GM18861 (cell line): ENCODE measurements around the gene TMEM198.

Experiments
- ATAC-seq: cut with Tn5 transposase; IDR thresholded peaks from one replicate; pipeline ENCODE4 v1.9.1; 2021; ENCODE audit not compliant: unreplicated experiment

Gene TMEM198

DNA sequence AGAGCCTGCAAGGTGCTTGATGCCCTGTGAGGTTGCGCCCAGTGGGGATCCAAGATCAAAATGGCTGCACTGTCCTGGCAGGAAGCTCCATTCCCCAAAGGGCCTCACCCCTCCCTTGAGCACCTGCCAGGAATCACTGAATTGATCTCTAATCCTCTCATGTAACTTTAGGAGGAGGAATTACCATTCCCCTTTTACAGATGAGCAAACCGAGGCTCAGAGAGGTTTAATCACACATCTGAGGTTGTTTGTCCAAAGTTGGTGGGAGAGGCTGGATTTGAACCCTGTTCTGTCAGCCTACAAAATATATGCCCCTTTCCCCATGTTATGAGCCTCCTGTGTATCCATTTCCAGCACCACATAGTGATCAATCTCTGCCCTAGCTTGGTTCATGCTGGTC, 19.0 kb upstream of the TMEM198 start:
- no peak for ATAC-seq

DNA sequence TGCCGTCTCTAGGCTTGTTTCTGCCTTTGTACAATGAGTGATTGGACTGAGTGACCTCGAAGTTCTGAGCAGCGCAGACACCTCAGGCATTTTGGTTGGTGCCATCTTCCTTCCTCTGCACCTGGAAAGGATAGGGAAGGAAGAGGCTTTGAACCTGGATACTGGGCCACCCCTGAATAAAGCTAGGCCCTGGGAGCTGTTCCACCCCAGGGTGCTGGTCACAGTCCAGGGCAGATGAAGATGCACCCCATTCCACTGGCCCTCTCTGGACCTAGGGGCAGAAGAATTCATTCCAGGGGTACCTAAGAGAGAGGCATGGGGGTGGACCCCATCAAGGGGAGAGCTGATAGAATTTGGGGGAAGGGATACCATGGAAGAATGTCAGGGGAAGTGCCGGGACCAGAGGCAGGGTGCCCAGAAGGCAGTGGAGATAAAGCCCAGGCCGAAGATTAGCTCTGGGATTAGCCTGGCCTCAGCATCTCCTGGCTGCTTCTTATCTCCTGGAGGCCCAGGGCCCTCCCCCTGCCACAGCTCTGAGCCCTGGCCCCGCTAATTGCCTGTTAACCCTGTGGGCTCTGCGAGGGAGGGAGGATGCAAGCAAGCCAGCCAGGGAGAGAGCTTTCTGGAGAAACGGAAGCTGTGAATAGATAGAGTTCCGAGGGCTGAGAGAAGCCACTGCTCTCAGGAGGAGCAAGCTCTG, 18.1 kb upstream of the TMEM198 start:
- no peak for ATAC-seq

DNA sequence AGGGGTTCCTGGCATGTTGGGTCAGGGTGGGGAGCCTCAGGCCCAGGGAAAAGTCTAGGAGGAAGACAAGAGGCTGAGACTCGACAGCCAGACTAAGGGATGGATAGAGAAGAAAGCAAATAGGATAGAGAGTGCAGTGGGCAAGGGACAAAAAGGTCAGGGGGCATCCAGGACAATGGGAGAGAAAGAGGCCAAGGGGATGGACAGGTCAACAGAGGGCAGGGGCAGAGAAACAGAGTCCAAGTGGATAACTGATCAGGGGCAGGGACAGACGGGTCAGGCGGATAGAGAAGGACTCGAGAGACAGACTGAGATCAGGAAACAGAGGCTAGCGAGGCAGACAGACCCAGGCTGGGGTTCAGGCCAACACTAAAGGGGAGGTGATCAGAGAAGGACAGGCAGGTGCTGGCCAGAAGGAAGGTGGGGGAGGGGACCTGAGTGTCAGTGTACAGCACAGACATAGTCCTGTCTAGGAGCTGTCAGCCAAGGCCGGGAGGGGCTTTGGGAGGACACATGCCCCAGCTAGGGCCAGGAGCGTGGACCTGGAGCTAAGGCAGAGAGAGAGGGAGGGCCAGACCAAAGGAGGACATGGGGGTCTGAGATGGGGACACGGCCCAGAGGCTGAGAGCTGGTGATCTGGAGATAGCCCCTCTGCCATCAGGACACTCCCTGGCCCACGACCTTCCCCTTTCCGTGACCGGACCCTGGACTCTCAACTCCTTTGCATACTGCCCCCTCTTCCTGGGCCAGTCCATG, 17.3 kb upstream of the TMEM198 start:
- ATAC-seq: no peak

DNA sequence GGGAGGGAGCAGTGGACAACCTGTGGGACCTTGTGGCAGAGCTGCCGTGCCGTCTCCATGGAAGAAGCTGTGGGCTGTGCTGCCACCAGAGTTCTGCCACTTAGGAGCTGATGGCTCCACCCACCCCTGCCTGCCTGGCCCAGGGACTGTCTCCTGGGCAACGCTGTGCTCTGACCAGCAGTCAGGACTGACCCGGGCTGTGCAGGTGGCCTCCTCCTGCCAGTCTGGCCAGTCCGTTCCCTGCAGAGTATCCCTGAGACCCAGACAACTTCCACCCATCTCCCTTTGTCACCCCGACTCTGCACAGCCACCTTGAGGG, 16.8 kb upstream of the TMEM198 start:
- ATAC-seq: no peak

DNA sequence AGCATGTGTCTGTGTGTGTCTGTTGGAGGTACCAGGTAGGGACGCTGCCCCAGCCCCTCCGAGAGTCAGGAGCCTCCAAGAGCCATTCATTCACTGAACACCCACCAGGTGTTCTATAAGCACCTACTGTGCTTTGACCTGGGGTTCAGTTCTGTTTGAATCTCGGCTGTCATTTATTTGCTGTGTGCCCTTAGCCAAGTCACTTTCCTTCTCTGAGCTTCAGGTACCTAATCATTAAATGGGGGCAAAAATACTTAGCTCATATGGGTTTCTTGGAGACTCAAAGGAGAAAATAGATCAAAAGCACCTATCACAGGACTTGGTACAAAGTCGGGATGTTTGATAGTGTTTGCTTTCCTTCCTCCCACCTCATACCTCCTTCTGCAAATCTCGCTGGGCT, 16.4 kb upstream of the TMEM198 start:
- no peak for ATAC-seq

DNA sequence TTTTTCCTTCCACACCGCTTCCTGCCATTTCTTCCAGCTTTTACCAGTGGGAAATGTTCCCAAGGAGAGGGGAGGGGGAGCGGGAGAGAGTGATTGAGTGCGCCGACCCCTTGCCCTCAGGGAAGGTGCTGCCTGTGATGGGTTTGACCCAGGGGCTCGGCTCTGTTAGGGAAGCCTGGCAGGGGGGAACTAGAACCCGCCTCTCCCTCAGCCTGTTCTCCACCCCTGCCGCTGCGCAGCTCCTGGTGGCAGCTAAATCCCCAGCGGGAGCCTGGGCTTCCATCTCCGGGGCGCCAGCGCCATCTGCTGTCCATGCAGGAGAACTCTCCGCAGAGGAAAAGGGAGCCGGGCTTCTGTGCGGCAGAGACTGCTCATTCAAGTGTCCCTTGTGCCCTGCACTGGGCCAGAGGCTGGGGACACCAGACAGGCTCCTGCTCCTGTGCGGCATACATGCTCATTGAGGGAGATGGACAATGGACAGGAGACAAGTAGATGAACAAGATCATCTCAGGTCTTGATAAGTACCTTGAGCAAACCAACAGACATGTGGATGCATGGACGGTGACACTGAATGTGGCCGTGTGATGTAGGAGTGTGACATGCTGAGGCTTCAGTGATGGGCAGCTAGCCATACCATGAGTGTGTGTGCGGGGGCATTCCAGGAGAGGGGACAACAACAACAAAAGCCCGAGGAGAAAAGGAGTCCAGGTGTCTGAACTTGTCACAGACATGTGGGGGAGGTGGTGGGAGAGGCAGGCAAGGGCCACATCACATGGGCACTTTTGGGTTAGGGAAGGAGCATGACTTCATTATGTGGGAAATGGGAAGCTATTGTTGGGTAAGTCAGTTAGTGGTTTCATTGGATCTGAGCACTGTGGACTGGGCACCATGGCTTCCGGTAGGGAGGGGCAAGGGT, 13.5 kb upstream of the TMEM198 start:
- peak; percentile 69 for ATAC-seq

DNA sequence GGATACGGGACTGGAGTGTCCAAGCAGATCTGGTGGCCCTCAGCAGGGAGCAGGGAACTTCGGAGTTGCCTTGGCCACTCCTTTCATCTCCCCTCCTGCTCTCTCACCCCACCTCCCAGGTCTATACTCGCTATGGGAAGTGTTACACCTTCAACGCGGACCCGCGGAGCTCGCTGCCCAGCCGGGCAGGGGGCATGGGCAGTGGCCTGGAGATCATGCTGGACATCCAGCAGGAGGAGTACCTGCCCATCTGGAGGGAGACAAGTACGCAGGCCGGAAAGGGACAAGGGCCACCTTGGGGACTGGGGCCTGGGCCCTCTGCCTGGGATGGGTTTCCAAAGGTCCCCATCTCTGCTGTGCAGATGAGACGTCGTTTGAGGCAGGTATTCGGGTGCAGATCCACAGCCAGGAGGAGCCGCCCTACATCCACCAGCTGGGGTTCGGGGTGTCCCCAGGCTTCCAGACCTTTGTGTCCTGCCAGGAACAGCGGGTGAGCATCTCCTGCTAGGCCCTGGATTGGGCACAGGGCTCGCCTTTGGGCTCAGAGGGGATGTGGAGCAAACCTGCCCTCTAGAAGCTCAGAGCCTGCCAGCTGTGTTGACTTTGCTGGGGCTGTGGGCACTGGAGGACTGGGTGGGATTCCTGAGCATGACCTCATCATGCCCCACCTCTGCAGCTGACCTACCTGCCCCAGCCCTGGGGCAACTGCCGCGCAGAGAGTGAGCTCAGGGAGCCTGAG, 12.0 kb upstream of the TMEM198 start:
- ATAC-seq: no peak

DNA sequence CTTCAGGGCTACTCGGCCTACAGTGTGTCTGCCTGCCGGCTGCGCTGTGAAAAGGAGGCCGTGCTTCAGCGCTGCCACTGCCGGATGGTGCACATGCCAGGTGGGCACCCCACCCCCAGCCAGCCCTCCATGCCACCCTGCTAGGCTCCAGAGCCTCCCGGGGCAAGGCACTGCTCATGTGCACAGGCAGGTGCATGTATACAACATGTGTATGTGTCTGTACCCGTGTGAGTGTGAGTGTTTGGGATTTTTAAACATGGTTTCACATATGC, 11.5 kb upstream of the TMEM198 start:
- ATAC-seq: no peak

DNA sequence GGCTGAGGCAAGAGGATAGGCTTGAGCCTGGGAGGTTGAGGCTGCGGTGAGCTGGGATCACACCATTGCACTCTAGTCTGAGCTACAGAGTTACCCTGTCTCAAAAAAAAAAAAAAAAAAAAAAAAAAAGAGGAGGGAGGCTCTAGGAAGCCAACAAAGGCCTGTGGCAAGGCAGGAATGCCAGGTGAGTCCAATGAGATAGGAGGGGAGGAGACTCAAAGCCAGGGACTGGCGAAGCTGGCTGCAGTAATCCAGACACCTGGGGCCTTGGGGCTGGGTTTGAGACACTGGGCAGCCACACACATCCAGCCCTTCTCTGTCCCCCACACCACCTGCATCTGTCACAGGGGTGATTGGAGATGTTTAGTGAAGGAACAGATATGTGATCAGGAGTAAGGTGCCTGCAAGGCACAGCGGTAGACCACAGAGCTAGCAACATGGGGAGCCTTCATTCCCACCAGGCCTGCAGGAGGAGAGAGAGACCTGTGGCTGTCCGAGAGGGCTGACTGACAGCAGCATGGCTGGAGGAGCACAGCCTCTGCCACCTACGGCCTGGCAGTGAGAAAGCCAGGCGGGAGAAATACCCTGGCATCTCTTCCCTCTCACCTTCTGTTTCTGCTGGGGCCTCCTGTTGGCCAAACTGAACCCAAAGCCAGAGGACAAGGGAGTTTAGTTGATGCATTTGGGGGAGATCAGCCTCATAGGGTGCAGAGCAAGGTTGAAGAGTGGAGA, 9.7 kb upstream of the TMEM198 start:
- no peak for ATAC-seq

DNA sequence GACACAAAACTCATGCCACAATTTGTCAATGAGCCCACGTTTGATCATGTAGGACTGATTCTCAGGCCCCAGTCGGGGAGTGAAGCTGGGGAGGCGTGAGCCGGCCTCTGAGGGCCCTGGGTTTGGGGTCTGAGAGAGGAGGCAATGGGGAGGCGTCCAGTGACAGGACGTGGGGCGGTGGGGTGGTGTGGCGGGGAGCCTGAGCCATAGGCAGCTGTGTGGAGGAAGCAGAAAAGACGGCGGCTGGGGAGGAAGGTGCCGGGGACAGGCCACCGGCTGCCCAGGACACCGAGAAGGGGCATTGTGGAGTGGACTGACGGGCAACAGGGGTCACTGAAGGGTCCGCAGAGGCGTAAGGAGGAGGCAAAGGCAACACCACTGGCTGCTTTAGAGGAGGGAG, 7.4 kb upstream of the TMEM198 start:
- no peak for ATAC-seq

DNA sequence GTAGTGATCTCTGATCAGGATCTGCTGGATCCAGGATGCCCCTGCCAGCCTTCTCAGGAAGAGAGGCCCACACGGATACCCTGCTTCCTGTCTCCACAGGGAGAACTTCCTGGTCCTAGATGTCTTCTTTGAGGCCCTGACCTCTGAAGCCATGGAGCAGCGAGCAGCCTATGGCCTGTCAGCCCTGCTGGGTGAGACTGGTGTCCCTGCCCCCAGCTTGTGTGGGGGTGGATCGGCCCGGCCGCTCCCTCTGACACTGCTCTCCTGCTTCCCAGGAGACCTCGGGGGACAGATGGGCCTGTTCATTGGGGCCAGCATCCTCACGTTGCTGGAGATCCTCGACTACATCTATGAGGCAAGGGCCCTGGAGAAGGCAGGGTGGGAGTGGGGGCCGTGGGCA, 6.9 kb upstream of the TMEM198 start:
- no peak for ATAC-seq

DNA sequence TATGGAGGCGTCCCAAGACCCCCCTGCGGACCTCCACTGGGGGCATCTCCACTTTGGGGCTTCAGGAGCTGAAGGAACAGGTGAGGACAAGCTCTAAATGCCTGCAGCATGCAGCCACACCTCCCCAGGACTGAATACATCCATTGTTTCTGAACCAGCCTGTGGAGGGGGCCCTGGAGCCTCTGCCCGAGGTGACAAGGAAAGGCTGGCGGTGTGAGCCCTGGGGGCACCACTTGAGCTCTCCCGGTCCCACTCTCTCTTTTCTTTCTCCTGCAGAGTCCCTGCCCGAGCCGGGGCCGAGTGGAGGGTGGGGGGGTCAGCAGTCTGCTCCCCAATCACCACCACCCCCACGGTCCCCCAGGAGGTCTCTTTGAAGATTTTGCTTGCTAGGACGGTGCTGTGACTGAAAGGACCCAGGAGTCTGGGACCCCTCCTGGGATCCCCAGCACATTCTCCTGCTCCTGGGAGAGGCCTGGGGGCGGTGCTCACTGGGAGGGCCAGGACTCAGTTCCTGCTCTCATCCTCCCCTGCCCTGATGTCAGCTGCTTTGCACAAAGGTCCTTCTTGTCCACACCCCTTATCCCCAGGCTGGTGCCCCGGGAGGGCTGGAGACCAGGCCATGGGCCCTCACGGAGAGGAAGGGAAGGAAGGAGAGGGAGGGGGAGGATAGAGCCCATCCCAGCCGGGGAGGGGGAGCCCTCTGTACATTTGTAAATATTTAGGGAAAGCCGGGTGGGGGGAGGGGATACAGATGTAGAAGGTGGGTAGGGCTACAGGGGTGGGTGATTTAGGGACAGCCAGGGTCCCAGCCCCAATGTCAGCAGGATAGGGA, 6.0 kb upstream of the TMEM198 start:
- ATAC-seq: no peak

DNA sequence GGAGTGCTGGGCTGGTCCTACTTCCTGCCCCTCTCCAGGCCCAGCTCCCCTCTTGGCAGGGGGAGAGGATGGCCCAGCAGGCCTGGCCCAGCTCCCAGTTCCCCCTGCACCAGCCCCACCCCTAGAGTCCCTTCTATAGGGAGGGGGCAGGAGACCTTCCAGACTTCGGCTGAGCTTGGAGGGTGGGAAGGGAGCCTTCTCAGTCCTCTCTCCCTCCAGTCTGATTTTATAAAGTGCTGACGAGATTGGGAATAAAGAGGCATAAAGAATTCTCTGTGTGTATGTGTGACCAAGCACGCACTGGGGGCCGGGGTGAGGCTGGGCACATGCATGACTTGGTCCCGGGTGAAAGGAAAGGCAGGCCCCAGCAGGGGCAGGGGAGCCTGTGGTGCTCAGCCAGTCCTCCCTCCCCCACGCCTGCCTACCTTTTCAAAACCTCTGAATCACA, 5.3 kb upstream of the TMEM198 start:
- ATAC-seq: no peak

DNA sequence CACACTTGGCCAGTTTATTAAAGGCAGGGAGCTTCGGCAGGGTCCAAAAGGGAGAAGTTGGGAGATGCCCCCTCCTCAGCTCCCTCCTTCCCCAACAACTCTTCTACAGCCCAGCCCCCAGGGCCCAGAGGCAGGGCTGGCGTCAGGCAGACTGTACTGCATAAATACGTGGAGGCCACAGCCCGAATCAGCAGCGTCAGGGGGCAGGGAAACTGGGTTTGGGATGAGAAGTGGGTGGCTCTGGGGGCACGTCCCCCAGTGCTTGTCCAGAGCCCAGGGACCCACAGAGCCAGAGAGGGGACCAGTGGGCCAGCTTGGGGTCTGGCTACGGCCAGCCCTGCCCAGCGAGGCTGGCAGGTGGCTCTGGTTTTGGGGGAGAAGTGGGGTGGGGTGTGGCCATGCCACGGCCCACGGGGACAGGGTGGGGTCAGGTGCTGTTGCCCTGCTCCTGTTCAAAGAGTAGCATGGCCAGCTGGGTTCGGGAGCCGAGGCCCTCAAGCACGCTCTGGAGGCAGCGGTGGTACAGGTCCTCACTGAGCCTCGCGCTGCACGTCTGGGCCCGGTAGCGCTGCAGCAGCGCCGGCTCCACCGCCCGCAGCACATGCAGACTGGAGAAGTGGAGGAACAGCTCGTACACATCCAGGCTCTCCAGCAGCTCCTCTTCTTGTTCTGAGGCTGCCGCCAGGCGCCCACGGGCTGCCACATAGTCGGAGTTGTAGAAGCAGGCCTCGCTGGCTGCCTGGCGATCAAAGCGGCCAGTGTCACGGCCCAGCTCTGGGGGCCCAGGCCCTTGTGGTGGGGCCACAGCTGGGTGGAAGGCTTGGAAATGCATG, 4.7 kb upstream of the TMEM198 start:
- no peak for ATAC-seq

DNA sequence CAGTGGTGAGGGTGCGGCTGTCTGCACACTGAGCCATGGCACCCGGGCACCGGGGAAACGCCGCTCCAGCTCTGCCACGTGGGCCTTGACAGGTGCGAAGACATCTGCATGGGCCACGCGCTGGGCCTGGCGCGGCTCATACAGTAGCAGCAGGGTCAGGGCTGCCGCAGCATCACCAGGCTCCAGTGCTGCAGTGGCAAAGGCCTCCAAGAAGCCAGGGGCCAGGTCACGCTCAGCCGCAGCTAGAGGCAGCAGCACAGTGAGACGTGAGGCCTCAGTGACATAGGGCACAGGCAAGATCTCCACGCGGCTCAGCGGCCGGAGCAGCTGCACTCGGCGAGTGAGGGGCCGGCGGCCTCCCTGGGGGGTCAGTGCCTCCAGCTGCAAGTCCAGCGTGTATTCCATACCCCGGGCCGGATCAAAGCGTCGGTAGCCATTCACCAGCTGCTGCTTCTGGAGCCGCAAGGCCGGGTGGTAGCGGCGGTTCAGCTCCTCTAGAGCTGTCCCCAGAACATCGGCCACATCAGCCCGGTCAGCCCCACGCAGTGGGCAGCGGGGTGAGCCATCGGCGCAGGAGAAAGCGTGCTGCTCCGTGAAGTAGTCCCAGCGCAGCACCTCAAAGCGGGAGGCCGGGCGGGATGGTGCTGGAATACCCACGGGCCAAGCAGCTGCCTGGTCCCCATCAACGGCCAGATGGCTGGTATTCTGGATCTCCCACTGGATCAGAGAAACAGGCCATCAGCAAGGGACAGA, 3.7 kb upstream of the TMEM198 start:
- no peak for ATAC-seq

DNA sequence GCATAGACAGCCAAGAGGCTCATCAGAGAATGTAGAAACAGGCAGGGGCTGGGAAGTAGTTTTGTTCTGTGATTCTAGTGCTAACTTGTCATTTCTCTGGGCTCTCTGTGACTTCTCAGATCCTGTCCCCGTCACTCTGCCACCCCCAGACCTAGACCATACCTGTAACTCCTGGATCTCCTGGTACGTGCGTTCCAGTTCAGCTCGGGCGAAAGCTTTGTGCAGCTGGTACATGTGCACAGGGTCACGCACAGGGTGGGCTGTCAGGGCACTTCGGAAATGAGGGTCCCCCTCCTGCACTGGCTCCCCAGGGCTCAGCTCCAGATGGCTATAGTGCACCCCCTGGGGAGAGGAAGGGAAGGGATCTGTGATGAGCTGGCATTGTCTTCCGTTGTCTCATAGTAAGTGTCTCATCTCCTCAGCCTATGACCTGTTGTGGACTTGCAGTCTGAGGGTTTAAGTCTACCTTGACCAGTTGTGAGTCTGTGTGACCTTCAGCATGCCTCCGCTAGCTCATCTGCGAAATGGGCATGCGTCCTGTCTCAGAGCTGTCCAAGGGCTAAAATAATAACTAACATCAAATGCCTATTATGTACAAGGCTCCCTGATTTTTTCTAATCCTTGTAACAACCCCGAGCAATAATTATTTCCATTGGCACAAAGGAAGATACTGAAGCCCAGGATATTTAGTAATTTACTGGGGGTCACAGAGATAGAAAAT, 2.9 kb upstream of the TMEM198 start:
- ATAC-seq: no peak

DNA sequence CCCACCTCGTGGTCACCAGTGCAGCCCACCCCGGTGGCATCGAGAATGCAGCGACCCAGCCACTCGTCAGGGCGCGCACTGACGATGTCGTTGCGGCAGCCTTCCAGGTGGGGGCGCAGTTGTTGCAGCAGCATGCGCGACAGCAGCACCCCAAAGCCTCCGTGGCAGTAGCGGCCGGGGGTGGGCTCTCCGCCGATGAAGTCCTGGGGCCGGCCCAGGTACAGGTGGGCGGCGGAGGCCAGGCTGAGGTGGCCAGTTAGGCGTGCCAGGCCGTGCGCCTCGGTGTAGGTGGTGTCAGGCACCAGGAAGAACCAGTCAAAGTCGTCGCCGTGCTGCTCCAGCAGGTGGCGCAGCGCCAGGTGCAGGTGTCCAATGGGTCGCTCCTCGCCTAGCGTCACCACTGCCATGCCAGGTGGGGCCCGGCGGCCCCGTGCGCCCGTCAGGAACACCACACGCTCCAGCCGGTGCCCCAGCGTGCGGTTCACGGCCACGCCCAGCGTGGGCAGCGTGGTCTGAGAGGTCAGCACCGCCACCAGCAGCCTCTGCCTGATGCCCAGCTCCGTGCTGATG, 2.1 kb upstream of the TMEM198 start:
- ATAC-seq: peak; percentile 57
